ENCODE measurements around the gene ALOX12B.
A peak's percentile ranks its signal among the peaks of the same experiment; 100 is the strongest.

ALOX12B gene

DNA sequence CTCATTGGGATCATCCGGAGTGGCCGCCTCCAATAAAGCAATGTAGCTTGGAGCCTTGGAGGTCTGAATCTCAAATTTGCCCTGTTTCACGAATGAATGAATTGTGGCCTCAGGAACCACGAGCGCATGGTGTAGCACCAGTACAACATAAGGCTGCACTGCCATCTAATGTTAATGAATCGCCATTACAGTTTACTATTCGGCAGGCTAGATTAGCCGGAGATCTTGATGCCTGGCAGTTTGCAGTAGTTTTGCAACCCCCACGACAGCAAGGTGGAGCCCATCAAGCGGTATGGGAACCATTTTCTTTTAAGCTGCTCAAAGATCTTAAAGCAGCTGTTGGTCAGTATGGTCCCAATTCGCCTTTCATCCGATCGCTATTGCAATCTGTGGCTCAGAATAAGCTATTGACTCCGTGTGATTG, 29.8 kb downstream of the ALOX12B start:
- peak; percentile 75 to 80 for DNase-seq
- no peak for TF ChIP-seq GATA1 (IDR thresholded peaks at IDR 0.05; ENCODE audit: low read depth, low read length)
- TF ChIP-seq POLR2A (IDR thresholded peaks at IDR 0.05; ENCODE audit: low read length) = no peak

DNA sequence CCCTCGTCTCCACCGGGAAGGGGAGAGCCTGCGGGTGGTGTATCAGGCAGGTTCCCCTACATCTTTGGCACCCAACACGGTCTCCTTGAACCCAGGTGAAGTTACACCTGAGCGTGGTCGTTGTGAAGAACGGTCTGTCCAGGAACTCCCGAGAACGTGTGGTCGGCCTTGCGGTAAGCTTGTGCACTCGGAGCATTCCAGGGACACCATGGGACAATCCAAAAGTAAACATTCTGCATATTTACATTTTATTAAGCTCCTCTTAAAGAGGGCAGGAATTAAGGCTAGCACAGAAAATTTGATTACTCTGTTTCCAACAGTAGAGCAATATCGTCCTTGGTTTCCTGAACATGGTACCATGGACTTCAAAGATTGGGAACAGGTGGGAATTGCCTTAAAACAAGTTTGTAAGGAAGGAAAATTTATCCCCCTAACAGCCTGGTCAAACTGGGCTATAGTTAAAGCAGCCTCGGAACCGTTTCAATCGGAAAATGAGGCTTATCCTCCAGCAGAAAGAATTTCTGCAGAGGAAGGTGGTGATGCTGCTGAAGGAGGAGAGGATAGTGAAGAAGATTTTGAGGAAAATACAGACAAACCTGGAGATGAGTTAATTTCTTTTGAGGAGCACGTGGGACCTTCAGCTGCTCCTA, 30.4 kb downstream of the ALOX12B start:
- TF ChIP-seq GATA1 (IDR thresholded peaks at IDR 0.05; ENCODE audit: low read depth, low read length) = no peak
- TF ChIP-seq POLR2A (IDR thresholded peaks at IDR 0.05; ENCODE audit: low read length) = peak; percentile 50
- DNase-seq = no peak

GRCh38 chr17:8056232-8056975, 31.1 kb downstream of the ALOX12B start:
- TF ChIP-seq GATA1 (IDR thresholded peaks at IDR 0.05; ENCODE audit: low read depth, low read length) (no peak), POLR2A (IDR thresholded peaks at IDR 0.05; ENCODE audit: low read length) (peak; percentile 0)
- no peak for DNase-seq

- DNase-seq = no peak
- TF ChIP-seq GATA1 (IDR thresholded peaks at IDR 0.05; ENCODE audit: low read depth, low read length) = no peak
- TF ChIP-seq POLR2A (IDR thresholded peaks at IDR 0.05; ENCODE audit: low read length) = no peak
Measured at GRCh38 chr17:8055851-8056231, 31.7 kb downstream of the ALOX12B start.

DNA sequence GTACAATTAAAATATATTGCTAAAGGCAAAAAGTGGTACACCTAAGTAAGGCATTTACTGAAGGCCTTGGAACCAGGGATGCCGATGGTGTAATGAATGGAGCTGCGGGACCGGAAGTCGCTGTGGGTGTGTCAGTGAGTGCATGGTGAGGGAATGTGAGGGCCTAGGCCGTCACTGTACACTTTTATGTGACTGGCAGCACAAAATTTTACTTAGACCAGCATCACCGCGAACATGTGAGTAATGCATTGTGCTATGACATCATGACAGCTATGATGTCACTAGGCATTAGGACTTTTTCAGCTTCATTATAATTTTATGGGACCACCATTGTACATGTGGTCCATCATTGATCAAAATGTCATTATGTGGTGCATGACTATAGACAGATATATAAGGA, 33.9 kb downstream of the ALOX12B start:
- peak; percentile 22 to 34 for DNase-seq
- TF ChIP-seq POLR2A (IDR thresholded peaks at IDR 0.05; ENCODE audit: low read length) (no peak), GATA1 (IDR thresholded peaks at IDR 0.05; ENCODE audit: low read depth, low read length) (no peak)

- DNase-seq = peak in 1 of 2 experiments; percentile 21
- TF ChIP-seq POLR2A (IDR thresholded peaks at IDR 0.05; ENCODE audit: low read length) (no peak), GATA1 (IDR thresholded peaks at IDR 0.05; ENCODE audit: low read depth, low read length) (no peak)
Measured at GRCh38 chr17:8052256-8053252, 35.0 kb downstream of the ALOX12B start.

- DNase-seq = no peak
- TF ChIP-seq POLR2A (IDR thresholded peaks at IDR 0.05; ENCODE audit: low read length) = no peak
- no peak for TF ChIP-seq GATA1 (IDR thresholded peaks at IDR 0.05; ENCODE audit: low read depth, low read length)
Measured at GRCh38 chr17:8051831-8052230, 35.7 kb downstream of the ALOX12B start.

GRCh38 chr17:8048736-8049135, 38.8 kb downstream of the ALOX12B start:
- TF ChIP-seq GATA1 (IDR thresholded peaks at IDR 0.05; ENCODE audit: low read depth, low read length) (no peak), POLR2A (IDR thresholded peaks at IDR 0.05; ENCODE audit: low read length) (no peak)
- no peak for DNase-seq

DNA sequence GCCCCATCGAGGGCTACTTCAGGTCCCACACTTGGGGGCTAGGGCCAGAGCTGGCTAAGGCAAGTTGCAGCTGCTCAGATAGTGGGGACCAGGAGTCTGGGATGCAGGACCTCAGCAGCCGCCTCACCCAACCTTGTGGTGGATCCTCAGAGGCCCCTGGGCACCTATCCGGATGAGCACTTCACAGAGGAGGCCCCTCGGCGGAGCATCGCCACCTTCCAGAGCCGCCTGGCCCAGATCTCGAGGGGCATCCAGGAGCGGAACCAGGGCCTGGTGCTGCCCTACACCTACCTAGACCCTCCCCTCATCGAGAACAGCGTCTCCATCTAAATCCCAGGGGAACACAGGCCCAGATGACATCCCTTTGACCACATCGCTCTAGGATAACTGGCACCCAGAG, 39.3 kb downstream of the ALOX12B start:
- no peak for DNase-seq

GRCh38 chr17:8047769-8048110, 39.8 kb downstream of the ALOX12B start:
- DNase-seq = no peak
- TF ChIP-seq GATA1 (IDR thresholded peaks at IDR 0.05; ENCODE audit: low read depth, low read length) (no peak), POLR2A (IDR thresholded peaks at IDR 0.05; ENCODE audit: low read length) (no peak)

More for the DNA sequence above, 39.3 kb downstream of the ALOX12B start:
- TF ChIP-seq GATA1 (IDR thresholded peaks at IDR 0.05; ENCODE audit: low read depth, low read length) (no peak), POLR2A (IDR thresholded peaks at IDR 0.05; ENCODE audit: low read length) (no peak)

GRCh38 chr17:8046929-8047768, 40.4 kb downstream of the ALOX12B start:
- TF ChIP-seq POLR2A (IDR thresholded peaks at IDR 0.05; ENCODE audit: low read length) (no peak), GATA1 (IDR thresholded peaks at IDR 0.05; ENCODE audit: low read depth, low read length) (no peak)
- no peak for DNase-seq

- TF ChIP-seq POLR2A (IDR thresholded peaks at IDR 0.05; ENCODE audit: low read length) (no peak), GATA1 (IDR thresholded peaks at IDR 0.05; ENCODE audit: low read depth, low read length) (no peak)
- no peak for DNase-seq
Measured at GRCh38 chr17:8046306-8046928, 41.1 kb downstream of the ALOX12B start.

All from erythroblast (primary cell).